Sigmoid colon (tissue), 4 donors: Measurements from ENCODE around the gene FUT6.
"Not testable (repeated sequence)": the region's sequence is repeated elsewhere in the genome, so short reads cannot be mapped to it uniquely, and the experiment has no call there.

ENCODE experiments used
- CTCF ChIP-seq, 4 experiments: fragments of 450-650 bp in 3 of 4; fragments of 200-600 bp in 1 of 4; IDR thresholded peaks; one replicate each; pipeline ENCODE4 v1.5.1; 2016 to 2019; ENCODE audit warnings: antibody characterized with exemption in 4 of 4, mild to moderate bottlenecking in 3 of 4, moderate library complexity in 2 of 4
- EP300 ChIP-seq, 4 donors: sonication (generic); formaldehyde crosslinking; IDR thresholded peaks; one replicate each; pipeline ENCODE4 v1.6.1; 2017; ENCODE audit warnings: antibody characterized with exemption in 4 of 4
- POLR2A ChIP-seq, 2 donors: fragments of 450-650 bp; IDR thresholded peaks; one replicate each; pipeline ENCODE4 v1.6.1; 2016; ENCODE audit warnings: antibody characterized with exemption in 2 of 2, mild to moderate bottlenecking in 2 of 2, moderate library complexity in 2 of 2
- POLR2AphosphoS5 ChIP-seq, 4 donors: sonication (generic); formaldehyde crosslinking; IDR thresholded peaks; one replicate each; pipeline ENCODE4 v1.6.1; 2017; ENCODE audit warnings: antibody characterized with exemption in 4 of 4

GRCh38 chr19:5854121-5854520, 14.6 kb upstream of the FUT6 start:
- TF ChIP-seq CTCF, POLR2A, POLR2AphosphoS5, EP300 (IDR thresholded peaks at IDR 0.05): not testable (repeated sequence)
